ENCODE measurements around the gene TXNL4A. TPM values are rescaled to one million over a fixed set of nuclear protein-coding genes. Genes with fewer than 3 reads are reported as not detected.

Gene TXNL4A
- total RNA-seq, 1 experiment from 2014 or later, result 416 TPM

- Histone ChIP-seq H3K4me1 (ENCODE audit: control insufficient read depth, insufficient read depth, low read length) (peaks cover 26% of the 10 kb centered on the region), H3K9me3 (ENCODE audit: control insufficient read depth, insufficient read depth, low read depth, low read length) (no peaks in the 10 kb centered on the region), H3K27me3 (ENCODE audit: control insufficient read depth, insufficient read depth, low read length) (no peaks in the 10 kb centered on the region), H3K4me3 (ENCODE audit: low read depth in 2 of 2, low read length in 2 of 2) (no peak overlapping the region), H3K27ac (ENCODE audit: low read length) (no peak overlapping the region), H3K36me3 (ENCODE audit: control insufficient read depth, insufficient read depth, low read length) (no peaks in the 10 kb centered on the region)
- no TSS peak for BruUV-seq (replicated peaks)
- ChIA-PET POLR2A (no interaction called here), CTCF (no interaction called here)
- intact Hi-C loops (cut with micrococcal nuclease; ENCODE audit: unreplicated experiment), result no loop called here
- no peak for ATAC-seq
- DNase-seq (ENCODE audit: low read depth, low spot score), result no peak
- in situ Hi-C loops (cut with HindIII; ENCODE audit: low pct_unique_long_range_greater_than_20kb, low sequenced_read_pairs), result no loop called here
- no peak for TF ChIP-seq TCF7L2 (IDR thresholded peaks at IDR 0.05; ENCODE audit: low read depth, low read length)
- no peak for TF ChIP-seq POLR2AphosphoS5 (IDR thresholded peaks at IDR 0.05; ENCODE audit: low read depth, low read length)
- TF ChIP-seq, protein P1, sequence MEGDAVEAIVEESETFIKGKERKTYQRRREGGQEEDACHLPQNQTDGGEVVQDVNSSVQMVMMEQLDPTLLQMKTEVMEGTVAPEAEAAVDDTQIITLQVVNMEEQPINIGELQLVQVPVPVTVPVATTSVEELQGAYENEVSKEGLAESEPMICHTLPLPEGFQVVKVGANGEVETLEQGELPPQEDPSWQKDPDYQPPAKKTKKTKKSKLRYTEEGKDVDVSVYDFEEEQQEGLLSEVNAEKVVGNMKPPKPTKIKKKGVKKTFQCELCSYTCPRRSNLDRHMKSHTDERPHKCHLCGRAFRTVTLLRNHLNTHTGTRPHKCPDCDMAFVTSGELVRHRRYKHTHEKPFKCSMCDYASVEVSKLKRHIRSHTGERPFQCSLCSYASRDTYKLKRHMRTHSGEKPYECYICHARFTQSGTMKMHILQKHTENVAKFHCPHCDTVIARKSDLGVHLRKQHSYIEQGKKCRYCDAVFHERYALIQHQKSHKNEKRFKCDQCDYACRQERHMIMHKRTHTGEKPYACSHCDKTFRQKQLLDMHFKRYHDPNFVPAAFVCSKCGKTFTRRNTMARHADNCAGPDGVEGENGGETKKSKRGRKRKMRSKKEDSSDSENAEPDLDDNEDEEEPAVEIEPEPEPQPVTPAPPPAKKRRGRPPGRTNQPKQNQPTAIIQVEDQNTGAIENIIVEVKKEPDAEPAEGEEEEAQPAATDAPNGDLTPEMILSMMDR (IDR thresholded peaks at IDR 0.05), result no peak
- no peak for TF ChIP-seq SIN3A (IDR thresholded peaks at IDR 0.05; ENCODE audit: borderline replicate concordance, insufficient read depth, low read depth, low read length)
- TF ChIP-seq, protein P2, sequence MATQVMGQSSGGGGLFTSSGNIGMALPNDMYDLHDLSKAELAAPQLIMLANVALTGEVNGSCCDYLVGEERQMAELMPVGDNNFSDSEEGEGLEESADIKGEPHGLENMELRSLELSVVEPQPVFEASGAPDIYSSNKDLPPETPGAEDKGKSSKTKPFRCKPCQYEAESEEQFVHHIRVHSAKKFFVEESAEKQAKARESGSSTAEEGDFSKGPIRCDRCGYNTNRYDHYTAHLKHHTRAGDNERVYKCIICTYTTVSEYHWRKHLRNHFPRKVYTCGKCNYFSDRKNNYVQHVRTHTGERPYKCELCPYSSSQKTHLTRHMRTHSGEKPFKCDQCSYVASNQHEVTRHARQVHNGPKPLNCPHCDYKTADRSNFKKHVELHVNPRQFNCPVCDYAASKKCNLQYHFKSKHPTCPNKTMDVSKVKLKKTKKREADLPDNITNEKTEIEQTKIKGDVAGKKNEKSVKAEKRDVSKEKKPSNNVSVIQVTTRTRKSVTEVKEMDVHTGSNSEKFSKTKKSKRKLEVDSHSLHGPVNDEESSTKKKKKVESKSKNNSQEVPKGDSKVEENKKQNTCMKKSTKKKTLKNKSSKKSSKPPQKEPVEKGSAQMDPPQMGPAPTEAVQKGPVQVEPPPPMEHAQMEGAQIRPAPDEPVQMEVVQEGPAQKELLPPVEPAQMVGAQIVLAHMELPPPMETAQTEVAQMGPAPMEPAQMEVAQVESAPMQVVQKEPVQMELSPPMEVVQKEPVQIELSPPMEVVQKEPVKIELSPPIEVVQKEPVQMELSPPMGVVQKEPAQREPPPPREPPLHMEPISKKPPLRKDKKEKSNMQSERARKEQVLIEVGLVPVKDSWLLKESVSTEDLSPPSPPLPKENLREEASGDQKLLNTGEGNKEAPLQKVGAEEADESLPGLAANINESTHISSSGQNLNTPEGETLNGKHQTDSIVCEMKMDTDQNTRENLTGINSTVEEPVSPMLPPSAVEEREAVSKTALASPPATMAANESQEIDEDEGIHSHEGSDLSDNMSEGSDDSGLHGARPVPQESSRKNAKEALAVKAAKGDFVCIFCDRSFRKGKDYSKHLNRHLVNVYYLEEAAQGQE (IDR thresholded peaks at IDR 0.05; ENCODE audit: insufficient read depth in 1 of 2, low read depth in 2 of 2, low read length in 1 of 2), result no peak
Observed at GRCh38 chr18:79962311-79962710, 26.1 kb downstream of the TXNL4A start.

DNA sequence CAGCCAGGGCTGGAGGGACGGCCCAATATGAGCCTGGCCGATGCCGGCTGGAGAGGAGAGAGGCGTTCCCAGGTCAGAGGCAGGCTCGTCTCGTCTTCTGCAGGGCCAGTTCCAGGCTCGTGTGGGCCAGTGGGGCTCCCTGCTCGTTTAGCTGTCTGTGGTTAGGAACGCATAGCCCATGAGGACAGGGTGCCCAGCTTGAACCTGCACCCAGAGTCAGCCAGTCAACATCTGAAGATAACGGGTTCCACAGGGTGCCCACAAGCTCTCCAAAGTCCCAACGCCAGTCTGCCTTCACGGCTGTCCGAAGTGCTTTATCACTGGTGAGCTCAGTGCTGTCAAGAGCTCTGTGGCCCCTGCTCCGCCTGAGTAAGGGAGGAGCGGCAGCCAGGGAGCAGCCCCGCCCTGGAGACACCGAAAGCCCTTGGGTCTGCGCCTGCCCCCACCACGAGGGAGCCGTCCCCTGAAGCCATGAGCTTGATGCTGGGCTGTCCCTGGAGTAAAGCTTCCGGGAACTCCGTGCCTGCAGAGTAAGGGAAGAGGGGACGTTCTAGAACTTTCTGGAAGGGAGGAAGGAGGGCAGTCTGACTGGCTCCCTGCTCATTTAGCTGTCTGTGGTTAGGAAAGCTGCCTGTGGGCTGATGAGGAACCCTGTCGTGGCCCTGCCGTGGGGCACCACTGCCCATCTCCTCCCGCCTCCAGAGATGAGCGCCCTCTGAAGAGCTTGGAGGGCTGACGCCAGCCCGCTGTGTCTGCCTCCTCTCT lies 26.7 kb downstream of the TXNL4A start:
- ATAC-seq (no peak), DNase-seq (ENCODE audit: low read depth, low spot score) (no peak)
- intact Hi-C loops (cut with micrococcal nuclease; ENCODE audit: unreplicated experiment), result no loop called here

DNA sequence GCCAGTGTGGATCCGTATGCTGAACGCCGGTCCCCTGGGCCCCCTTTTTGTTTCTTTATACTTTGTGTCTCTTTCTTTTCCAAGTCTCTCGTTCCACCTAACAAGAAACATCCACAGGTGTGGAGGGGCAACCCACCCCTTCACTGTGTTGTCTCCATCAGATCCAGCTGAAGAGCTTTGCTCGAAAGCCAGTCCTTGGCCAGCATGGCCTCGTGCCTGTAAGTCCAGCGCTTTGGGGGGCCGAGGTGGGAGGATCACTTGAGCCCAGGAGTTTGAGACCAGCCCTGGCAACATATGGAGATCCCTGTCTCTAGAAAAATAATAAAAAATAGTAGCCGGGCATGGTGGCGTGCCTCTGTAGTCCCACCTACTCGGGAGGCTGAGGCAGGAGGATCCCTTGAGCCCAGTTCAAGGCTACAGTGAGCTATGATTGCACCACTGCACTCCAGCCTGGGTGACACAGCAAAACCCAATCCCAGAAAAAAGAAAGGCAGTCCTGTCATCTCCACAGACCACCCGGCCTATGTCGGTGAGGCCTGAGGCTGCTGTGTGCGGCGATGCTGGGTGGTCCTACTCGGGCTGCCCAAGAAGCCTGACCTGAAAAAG lies 27.3 kb downstream of the TXNL4A start:
- TF ChIP-seq, protein P2 (IDR thresholded peaks at IDR 0.05; ENCODE audit: insufficient read depth in 1 of 2, low read depth in 2 of 2, low read length in 1 of 2), result no peak
- TF ChIP-seq SIN3A (IDR thresholded peaks at IDR 0.05; ENCODE audit: borderline replicate concordance, insufficient read depth, low read depth, low read length) (no peak), POLR2AphosphoS5 (IDR thresholded peaks at IDR 0.05; ENCODE audit: low read depth, low read length) (no peak), TCF7L2 (IDR thresholded peaks at IDR 0.05; ENCODE audit: low read depth, low read length) (no peak)
- TF ChIP-seq, protein P1 (IDR thresholded peaks at IDR 0.05), result no peak
- no peaks in the 10 kb centered on the region for H3K9me3 ChIP-seq (ENCODE audit: control insufficient read depth, insufficient read depth, low read depth, low read length)
- H3K36me3 ChIP-seq (ENCODE audit: control insufficient read depth, insufficient read depth, low read length), result no peaks in the 10 kb centered on the region
- ChIA-PET POLR2A (no interaction called here), CTCF (no interaction called here)
- no peaks in the 10 kb centered on the region for H3K27me3 ChIP-seq (ENCODE audit: control insufficient read depth, insufficient read depth, low read length)
- in situ Hi-C loops (cut with HindIII; ENCODE audit: low pct_unique_long_range_greater_than_20kb, low sequenced_read_pairs), result no loop called here
- DNase-seq (ENCODE audit: low read depth, low spot score) (no peak), ATAC-seq (no peak)
- peaks cover 18% of the 10 kb centered on the region for H3K4me1 ChIP-seq (ENCODE audit: control insufficient read depth, insufficient read depth, low read length)
- BruUV-seq (replicated peaks), result no TSS peak
- no peak overlapping the region for H3K27ac ChIP-seq (ENCODE audit: low read length)
- intact Hi-C loops (cut with micrococcal nuclease; ENCODE audit: unreplicated experiment), result no loop called here
- no peak overlapping the region for H3K4me3 ChIP-seq (ENCODE audit: low read depth in 2 of 2, low read length in 2 of 2)

More for the DNA sequence above, 26.7 kb downstream of the TXNL4A start:
- Histone ChIP-seq H3K4me3 (ENCODE audit: low read depth in 2 of 2, low read length in 2 of 2) (no peak overlapping the region), H3K9me3 (ENCODE audit: control insufficient read depth, insufficient read depth, low read depth, low read length) (no peaks in the 10 kb centered on the region), H3K4me1 (ENCODE audit: control insufficient read depth, insufficient read depth, low read length) (peaks cover 23% of the 10 kb centered on the region), H3K27ac (ENCODE audit: low read length) (no peak overlapping the region), H3K36me3 (ENCODE audit: control insufficient read depth, insufficient read depth, low read length) (no peaks in the 10 kb centered on the region), H3K27me3 (ENCODE audit: control insufficient read depth, insufficient read depth, low read length) (no peaks in the 10 kb centered on the region)
- ChIA-PET POLR2A (interaction anchor here (0.6 kb wide), 1 partner anchor 9 kb away, joined by 3 read pairs; no protein-coding TSS in a partner anchor), CTCF (no interaction called here)
- no peak for TF ChIP-seq SIN3A (IDR thresholded peaks at IDR 0.05; ENCODE audit: borderline replicate concordance, insufficient read depth, low read depth, low read length)
- in situ Hi-C loops (cut with HindIII; ENCODE audit: low pct_unique_long_range_greater_than_20kb, low sequenced_read_pairs), result no loop called here
- BruUV-seq (replicated peaks), result no TSS peak
